SH-SY5Y (cell line): ENCODE measurements around the gene EPB41L4B.

Experiments
- GATA2 ChIP-seq: IDR thresholded peaks from 2 replicates; pipeline ENCODE4 v1.6.1; 2011; ENCODE audit warnings: mild to moderate bottlenecking, low read depth, low read length
- GATA3 ChIP-seq: IDR thresholded peaks from 2 replicates; pipeline ENCODE4 v1.6.1; 2011; ENCODE audit warnings: low read depth, mild to moderate bottlenecking, low read length, moderate library complexity

EPB41L4B gene

GRCh38 chr9:109156708-109157107, 164.2 kb downstream of the EPB41L4B start:
- TF ChIP-seq GATA2 (no peak), GATA3 (no peak)

- TF ChIP-seq GATA3 (no peak), GATA2 (no peak)
These were observed 169.8 kb downstream of the EPB41L4B start for GRCh38 chr9:109150925-109151545.

- TF ChIP-seq GATA2 (no peak), GATA3 (no peak)
These were observed 171.1 kb downstream of the EPB41L4B start for GRCh38 chr9:109149722-109150121.

GRCh38 chr9:109149089-109149488, 171.8 kb downstream of the EPB41L4B start:
- no peak for TF ChIP-seq GATA2
- TF ChIP-seq GATA3, result no peak

- TF ChIP-seq GATA3 (no peak), GATA2 (no peak)
These were observed 175.8 kb downstream of the EPB41L4B start for GRCh38 chr9:109145051-109145450.

- TF ChIP-seq GATA2 (no peak), GATA3 (no peak)
These were observed 176.8 kb downstream of the EPB41L4B start for GRCh38 chr9:109143881-109144562.

GRCh38 chr9:109141375-109141774, 179.5 kb downstream of the EPB41L4B start:
- TF ChIP-seq GATA3 (no peak), GATA2 (no peak)

DNA sequence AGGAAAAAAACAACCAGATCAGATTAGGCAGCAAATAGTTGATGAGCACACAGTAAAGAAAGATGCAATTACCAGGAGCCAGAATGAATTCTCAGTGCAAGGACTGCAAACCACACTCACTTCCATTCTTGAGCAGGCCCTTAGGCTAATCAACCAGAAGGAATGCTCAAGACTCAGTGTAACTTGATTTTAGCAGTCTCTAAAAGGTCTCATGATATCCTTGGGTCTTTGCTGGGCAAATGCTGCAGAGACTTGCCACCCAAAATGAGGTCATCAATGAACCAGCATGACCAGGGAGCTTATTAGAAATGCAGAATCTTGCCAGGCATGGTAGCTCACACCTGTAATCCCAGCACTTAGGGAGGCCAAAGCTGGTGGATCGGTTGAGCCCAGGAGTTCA, 181.0 kb downstream of the EPB41L4B start:
- TF ChIP-seq GATA3, result no peak
- no peak for TF ChIP-seq GATA2

- TF ChIP-seq GATA3 (no peak), GATA2 (no peak)
These were observed 182.4 kb downstream of the EPB41L4B start for GRCh38 chr9:109138421-109138820.

DNA sequence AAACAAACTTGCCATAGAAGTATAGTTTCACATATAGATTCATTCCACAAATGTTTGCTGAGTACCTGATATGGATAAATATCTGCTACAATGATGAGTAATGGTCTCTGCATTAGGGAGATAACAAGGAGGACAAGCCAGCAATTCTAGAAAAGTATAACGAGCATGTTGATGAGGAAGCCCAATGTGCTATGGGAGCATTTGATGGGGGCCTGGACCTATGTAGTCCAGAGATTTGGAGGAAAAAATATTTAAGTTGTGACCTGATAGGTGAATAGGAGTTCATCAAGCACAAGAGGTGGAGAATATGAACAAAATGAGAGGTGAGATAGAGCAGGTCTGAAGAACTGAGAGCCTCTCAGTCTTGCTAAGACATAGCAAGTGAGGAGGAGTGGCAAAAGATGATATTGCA, 186.7 kb downstream of the EPB41L4B start:
- no peak for TF ChIP-seq GATA3
- no peak for TF ChIP-seq GATA2

DNA sequence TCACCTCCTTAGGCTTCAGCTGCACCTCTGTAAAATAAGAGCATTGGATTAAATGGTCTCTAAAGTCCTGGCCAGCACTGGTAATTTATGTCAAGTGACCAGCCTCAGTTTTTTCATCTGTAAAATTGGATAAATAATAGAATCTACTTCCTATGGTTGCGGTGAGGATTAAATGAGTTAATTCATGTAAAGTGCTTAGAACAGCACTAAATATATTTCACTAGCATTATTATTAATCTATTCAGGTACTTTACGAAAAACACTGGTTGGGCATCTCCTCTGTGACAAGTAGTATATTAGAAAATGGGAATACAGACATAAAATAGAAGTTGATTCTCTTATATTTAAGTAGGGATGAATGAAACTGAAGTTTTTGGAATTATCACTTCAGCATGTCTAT, 187.3 kb downstream of the EPB41L4B start:
- no peak for TF ChIP-seq GATA2
- TF ChIP-seq GATA3, result no peak

- TF ChIP-seq GATA3, result no peak
- TF ChIP-seq GATA2, result no peak
These were observed 188.3 kb downstream of the EPB41L4B start for GRCh38 chr9:109132567-109133021.

DNA sequence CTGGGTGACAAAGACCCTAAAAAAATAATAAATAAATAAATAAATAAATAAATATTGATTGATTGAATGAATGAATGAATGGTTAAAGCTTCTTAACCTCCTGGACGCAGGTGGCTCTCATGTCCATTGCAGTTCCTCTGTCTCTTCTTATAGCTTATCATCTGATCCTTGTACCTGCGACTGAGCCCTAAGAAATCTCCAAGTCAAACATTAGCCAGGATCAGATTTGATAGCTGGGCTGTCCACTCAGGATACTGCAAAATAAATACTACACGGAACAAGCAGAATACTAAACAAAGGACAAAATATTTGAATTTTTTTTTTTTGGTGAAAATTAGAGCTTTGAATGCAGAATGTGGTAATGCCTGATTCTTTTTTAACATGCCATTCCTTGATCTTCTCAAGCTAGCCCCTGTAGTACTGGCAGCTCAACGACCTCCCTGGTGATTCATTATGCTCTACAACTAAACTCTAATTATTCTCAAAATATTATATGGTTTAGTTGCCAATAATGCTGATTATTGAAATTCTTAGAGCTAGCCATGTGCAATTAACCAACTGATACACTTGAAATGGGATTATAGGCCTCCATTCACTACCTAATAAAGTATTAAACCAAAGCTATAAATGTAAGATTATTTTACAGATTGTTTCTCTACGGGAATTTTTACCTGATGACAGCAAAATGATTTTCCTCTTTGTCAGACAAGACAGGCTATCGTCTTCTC, 191.2 kb downstream of the EPB41L4B start:
- TF ChIP-seq GATA2 (no peak), GATA3 (no peak)

DNA sequence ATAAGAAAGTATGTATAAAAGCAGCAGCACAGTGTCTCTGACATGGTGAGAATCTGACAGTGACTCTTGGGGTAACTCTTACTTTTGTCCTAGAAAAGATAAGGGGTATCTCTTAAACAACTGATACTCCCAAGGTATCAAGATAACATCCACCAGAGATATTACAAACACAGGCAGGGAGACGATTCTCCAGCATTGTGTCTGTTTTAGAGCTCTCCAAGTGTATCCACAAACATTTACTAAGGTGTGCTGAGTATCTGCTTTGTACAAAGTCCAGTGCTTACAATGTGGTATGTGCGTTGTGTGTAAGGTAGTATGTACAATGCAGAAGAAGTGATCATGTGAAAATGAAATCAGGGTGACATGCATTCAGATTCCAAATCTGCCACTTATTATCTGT, 196.7 kb downstream of the EPB41L4B start:
- no peak for TF ChIP-seq GATA2

DNA sequence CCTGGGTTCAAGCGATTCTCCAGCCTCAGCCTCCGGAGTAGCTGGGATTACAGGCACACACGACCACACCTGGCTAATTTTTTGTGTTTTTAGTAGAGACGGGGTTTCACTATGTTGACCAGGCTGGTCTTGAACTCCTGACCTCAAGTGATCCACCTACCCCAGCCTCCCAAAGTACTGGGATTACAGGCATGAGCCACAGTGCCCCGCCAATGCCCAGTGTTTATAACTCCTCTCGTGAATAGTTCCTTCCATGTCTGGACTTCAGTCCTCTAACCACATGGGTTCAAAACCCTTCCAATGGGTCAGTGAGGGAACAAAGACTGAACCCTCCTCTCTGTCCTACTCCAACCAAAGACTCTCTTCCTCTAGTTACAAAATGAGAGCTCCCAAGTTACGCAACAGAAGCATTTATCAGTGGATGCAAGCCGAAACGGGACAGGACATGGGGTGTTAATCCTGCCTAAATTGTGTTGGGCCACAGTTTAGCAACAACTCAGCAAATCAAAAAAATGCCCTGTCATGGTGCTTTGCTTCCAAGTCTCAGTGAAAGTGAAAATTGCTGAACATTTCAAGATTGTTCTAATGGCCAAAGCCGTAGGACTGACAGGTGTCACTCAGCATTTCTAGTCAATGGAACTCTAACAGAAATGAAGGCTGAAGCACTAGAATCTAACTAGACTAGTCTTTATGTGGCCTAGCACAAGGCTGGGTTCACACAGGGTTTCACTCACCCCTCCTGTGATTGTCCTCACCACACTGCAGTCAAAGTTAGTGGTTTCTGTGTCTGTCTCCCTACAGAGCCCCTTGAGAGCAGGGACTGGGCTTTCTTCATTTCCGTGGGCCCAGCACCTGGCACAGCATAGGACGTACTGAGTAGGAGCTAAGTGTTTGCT, 197.9 kb downstream of the EPB41L4B start:
- TF ChIP-seq GATA2 (no peak), GATA3 (no peak)
